OCI-LY1 (cell line): ENCODE data around the gene PHKA2.

Experiments used
- H2AFZ ChIP-seq: fragments of 200-600 bp; sonication (generic), shearing (Covaris generic); 2 replicates; pipeline ENCODE4 v1.6.0; 2014; ENCODE audit warnings: antibody characterized with exemption, mild to moderate bottlenecking, low read length
- H3F3A ChIP-seq: fragments of 200-600 bp; sonication (generic), shearing (Covaris generic); 2 replicates; pipeline ENCODE4 v1.6.0; 2014; ENCODE audit warnings: mild to moderate bottlenecking, antibody characterized with exemption, low read length, moderate library complexity; ENCODE audit not compliant: insufficient read depth
- H3K27ac ChIP-seq: fragments of 200-600 bp; sonication (generic); 2 replicates; pipeline ENCODE4 v1.5.1; 2014; ENCODE audit warnings: low read length, mixed run types, mild to moderate bottlenecking, low read depth; ENCODE audit not compliant: poor library complexity, severe bottlenecking
- H3K27me3 ChIP-seq: fragments of 200-600 bp; sonication (generic); 2 replicates; pipeline ENCODE4 v1.6.0; 2014; ENCODE audit warnings: antibody characterized with exemption, mild to moderate bottlenecking, low read length, moderate library complexity; ENCODE audit not compliant: insufficient read depth
- H3K36me3 ChIP-seq: fragments of 200-600 bp; sonication (generic); 2 replicates; pipeline ENCODE4 v1.6.1; 2014; ENCODE audit warnings: mild to moderate bottlenecking, antibody characterized with exemption, low read length, moderate library complexity, mixed read lengths; ENCODE audit not compliant: insufficient read depth
- H3K4me1 ChIP-seq: fragments of 200-600 bp; sonication (generic); 2 replicates; pipeline ENCODE4 v1.5.1; 2014; ENCODE audit warnings: mild to moderate bottlenecking, low read length, moderate library complexity; ENCODE audit not compliant: insufficient read depth, severe bottlenecking
- H3K4me2 ChIP-seq: fragments of 200-600 bp; sonication (generic), shearing (Covaris generic); 2 replicates; pipeline ENCODE4 v1.6.1; 2014; ENCODE audit warnings: low read length
- H3K4me3 ChIP-seq: fragments of 200-600 bp; sonication (generic); 2 replicates; pipeline ENCODE4 v1.5.1; 2014; ENCODE audit warnings: low read length, low read depth, mild to moderate bottlenecking, mixed read lengths; ENCODE audit not compliant: poor library complexity, severe bottlenecking
- H3K79me2 ChIP-seq: fragments of 200-600 bp; shearing (Covaris generic); 2 replicates; pipeline ENCODE4 v1.6.1; 2016; ENCODE audit warnings: mixed run types, low read length, mixed read lengths; ENCODE audit not compliant: insufficient read depth
- H3K9ac ChIP-seq: fragments of 200-600 bp; sonication (generic), shearing (Covaris generic); 2 replicates; pipeline ENCODE4 v1.6.1; 2014; ENCODE audit warnings: mild to moderate bottlenecking, low read length, mixed read lengths
- H3K9me2 ChIP-seq: fragments of 200-600 bp; sonication (generic), shearing (Covaris generic); 2 replicates; pipeline ENCODE4 v1.6.1; 2014; ENCODE audit warnings: low read depth, mild to moderate bottlenecking, low read length, mixed read lengths
- H3K9me3 ChIP-seq: fragments of 200-600 bp; shearing (Covaris generic); 2 replicates; pipeline ENCODE4 v1.6.1; 2014; ENCODE audit warnings: low read length, mixed read lengths
- H4K20me1 ChIP-seq: fragments of 200-600 bp; sonication (generic), shearing (Covaris generic); 2 replicates; pipeline ENCODE4 v1.6.0; 2016; ENCODE audit warnings: mild to moderate bottlenecking, low read length; ENCODE audit not compliant: insufficient read depth
- EZH2 ChIP-seq: fragments of 200-600 bp; sonication (generic), shearing (Covaris generic); IDR thresholded peaks from 2 replicates; pipeline ENCODE4 v1.8.0; 2017; ENCODE audit warnings: borderline replicate concordance, mixed run types, mild to moderate bottlenecking, antibody characterized with exemption, low read length, moderate library complexity, mixed read lengths
- TF ChIP-seq, protein P1 (sequence below): fragments of 200-600 bp; sonication (generic), shearing (Covaris generic); IDR thresholded peaks from 2 replicates; pipeline ENCODE4 v1.5.1; 2017; ENCODE audit warnings: mild to moderate bottlenecking, antibody characterized with exemption, low read length, moderate library complexity, mixed read lengths

The PHKA2 gene

DNA sequence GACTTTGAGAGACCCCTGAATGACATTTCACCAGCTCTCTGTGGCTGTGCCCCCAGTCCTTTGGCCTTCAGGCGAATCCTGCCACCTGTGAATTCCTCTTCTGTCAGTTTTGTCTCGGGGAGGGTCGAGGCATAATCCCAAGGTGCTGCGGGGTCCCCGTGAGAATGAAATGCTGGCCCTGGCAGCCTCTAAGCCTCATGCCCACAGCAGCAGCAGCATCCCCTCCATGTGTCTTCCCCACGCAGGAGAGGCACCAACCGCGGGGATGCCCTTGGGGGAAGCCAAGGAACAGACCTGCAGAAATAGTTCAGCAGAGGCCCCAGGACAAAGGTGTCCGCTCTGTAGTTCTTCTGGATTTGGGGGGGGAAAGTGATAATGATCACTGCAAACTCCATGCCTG lies 104.8 kb downstream of the PHKA2 start:
- no peak overlapping the region for H3K4me3 ChIP-seq
- H3K4me1 ChIP-seq: no peaks in the 10 kb centered on the region
- no peak overlapping the region for H3K9ac ChIP-seq
- no peaks in the 10 kb centered on the region for H3K36me3 ChIP-seq
- no peak overlapping the region for H2AFZ ChIP-seq
- H4K20me1 ChIP-seq: no peaks in the 10 kb centered on the region
- H3K79me2 ChIP-seq: no peaks in the 10 kb centered on the region
- no peak overlapping the region for H3K4me2 ChIP-seq
- no peaks in the 10 kb centered on the region for H3K9me3 ChIP-seq
- TF ChIP-seq, protein P1, sequence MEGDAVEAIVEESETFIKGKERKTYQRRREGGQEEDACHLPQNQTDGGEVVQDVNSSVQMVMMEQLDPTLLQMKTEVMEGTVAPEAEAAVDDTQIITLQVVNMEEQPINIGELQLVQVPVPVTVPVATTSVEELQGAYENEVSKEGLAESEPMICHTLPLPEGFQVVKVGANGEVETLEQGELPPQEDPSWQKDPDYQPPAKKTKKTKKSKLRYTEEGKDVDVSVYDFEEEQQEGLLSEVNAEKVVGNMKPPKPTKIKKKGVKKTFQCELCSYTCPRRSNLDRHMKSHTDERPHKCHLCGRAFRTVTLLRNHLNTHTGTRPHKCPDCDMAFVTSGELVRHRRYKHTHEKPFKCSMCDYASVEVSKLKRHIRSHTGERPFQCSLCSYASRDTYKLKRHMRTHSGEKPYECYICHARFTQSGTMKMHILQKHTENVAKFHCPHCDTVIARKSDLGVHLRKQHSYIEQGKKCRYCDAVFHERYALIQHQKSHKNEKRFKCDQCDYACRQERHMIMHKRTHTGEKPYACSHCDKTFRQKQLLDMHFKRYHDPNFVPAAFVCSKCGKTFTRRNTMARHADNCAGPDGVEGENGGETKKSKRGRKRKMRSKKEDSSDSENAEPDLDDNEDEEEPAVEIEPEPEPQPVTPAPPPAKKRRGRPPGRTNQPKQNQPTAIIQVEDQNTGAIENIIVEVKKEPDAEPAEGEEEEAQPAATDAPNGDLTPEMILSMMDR: no peak
- no peak for TF ChIP-seq EZH2
- H3K9me2 ChIP-seq: no peaks in the 10 kb centered on the region
- no peaks in the 10 kb centered on the region for H3K27me3 ChIP-seq
- no peaks in the 10 kb centered on the region for H3F3A ChIP-seq
- H3K27ac ChIP-seq: no peak overlapping the region

DNA sequence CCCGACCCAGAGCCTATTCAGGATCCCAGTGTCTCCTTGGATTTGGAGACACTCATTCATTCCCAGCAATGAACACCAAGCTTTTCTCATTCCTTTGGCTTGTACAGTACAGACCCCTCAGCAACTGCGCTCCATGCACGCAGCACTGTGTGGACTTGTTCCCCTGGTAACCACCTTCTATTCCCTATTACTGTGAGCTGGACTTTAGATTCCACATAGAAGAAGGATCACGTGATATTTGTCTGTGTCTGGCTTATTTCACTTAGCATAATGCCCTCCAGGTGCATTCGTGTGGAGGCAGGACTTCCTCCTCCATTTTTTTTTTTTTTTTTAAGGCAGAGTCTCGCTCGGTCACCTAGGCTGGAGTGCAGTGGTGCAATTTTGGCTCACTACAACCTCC lies 106.4 kb downstream of the PHKA2 start:
- Histone ChIP-seq H3K9ac (no peak overlapping the region), H2AFZ (no peak overlapping the region), H3K4me1 (no peaks in the 10 kb centered on the region), H3K9me3 (no peaks in the 10 kb centered on the region), H4K20me1 (no peaks in the 10 kb centered on the region), H3K79me2 (no peaks in the 10 kb centered on the region), H3K4me3 (no peak overlapping the region), H3K36me3 (no peaks in the 10 kb centered on the region), H3K9me2 (no peaks in the 10 kb centered on the region), H3K27ac (no peak overlapping the region), H3K4me2 (no peak overlapping the region), H3K27me3 (no peaks in the 10 kb centered on the region), H3F3A (no peaks in the 10 kb centered on the region)
- TF ChIP-seq EZH2: no peak
- TF ChIP-seq, protein P1: no peak

DNA sequence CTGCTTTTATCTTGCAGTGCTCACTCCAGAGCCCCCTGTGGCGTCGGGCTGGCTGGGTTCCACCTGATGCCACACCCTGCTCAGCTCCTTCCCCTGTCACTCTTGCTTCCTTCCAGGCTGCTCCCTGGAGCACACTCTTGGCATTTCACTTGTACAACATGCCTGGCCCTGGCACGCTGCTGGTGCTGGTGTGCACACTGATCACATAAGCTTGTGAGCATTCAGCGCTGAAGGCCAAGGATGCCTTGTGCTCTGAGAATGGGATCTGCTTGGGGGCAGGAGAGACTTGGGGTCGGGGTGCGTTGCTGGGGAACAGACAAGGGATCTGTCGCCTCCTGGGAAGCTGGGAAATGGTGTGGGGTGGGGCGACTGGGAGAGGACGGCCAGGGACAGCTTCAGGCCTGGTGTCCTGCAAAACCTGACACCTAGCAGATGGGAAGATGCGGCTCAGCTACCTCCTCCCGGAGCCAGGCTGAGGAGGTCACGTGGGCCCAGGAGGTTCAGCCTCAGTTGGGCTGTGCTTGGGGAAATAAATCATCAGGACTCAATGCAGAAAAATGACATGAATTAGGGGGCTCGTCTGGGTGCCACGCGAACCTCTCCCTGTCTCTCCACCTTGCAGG lies 108.5 kb downstream of the PHKA2 start:
- H3K36me3 ChIP-seq: no peaks in the 10 kb centered on the region
- no peak overlapping the region for H3K27ac ChIP-seq
- H3F3A ChIP-seq: no peaks in the 10 kb centered on the region
- no peaks in the 10 kb centered on the region for H3K9me3 ChIP-seq
- no peaks in the 10 kb centered on the region for H3K79me2 ChIP-seq
- H3K4me1 ChIP-seq: no peaks in the 10 kb centered on the region
- no peak for TF ChIP-seq EZH2
- TF ChIP-seq, protein P1: no peak
- H3K4me3 ChIP-seq: no peak overlapping the region
- H3K9me2 ChIP-seq: no peaks in the 10 kb centered on the region
- no peak overlapping the region for H2AFZ ChIP-seq
- H3K4me2 ChIP-seq: no peak overlapping the region
- H3K27me3 ChIP-seq: no peaks in the 10 kb centered on the region
- H3K9ac ChIP-seq: no peak overlapping the region
- H4K20me1 ChIP-seq: no peaks in the 10 kb centered on the region
